ENCODE measurements around the gene MPEG1.

The MPEG1 gene

GRCh38 chr11:59184691-59185339, 27.9 kb downstream of the MPEG1 start:
- Histone ChIP-seq H3K27ac (ENCODE audit: low read depth, low read length) (no peak overlapping the region), H3K36me3 (ENCODE audit: control insufficient read depth, insufficient read depth, low read length) (peaks cover 11% of the 10 kb centered on the region), H3K27me3 (ENCODE audit: control insufficient read depth, insufficient read depth, low read length) (no peaks in the 10 kb centered on the region), H3K4me3 (ENCODE audit: low read length) (no peak overlapping the region), H3K9ac (ENCODE audit: low read length) (no peak overlapping the region), H3K4me1 (ENCODE audit: control insufficient read depth, insufficient read depth, low read length) (no peaks in the 10 kb centered on the region)

GRCh38 chr11:59183771-59184170, 29.0 kb downstream of the MPEG1 start:
- no peak overlapping the region for H3K9ac ChIP-seq (ENCODE audit: low read length)
- H3K36me3 ChIP-seq (ENCODE audit: control insufficient read depth, insufficient read depth, low read length) = peaks cover 7% of the 10 kb centered on the region
- peak overlapping the region; percentile 10 for H3K4me3 ChIP-seq (ENCODE audit: low read length)

DNA sequence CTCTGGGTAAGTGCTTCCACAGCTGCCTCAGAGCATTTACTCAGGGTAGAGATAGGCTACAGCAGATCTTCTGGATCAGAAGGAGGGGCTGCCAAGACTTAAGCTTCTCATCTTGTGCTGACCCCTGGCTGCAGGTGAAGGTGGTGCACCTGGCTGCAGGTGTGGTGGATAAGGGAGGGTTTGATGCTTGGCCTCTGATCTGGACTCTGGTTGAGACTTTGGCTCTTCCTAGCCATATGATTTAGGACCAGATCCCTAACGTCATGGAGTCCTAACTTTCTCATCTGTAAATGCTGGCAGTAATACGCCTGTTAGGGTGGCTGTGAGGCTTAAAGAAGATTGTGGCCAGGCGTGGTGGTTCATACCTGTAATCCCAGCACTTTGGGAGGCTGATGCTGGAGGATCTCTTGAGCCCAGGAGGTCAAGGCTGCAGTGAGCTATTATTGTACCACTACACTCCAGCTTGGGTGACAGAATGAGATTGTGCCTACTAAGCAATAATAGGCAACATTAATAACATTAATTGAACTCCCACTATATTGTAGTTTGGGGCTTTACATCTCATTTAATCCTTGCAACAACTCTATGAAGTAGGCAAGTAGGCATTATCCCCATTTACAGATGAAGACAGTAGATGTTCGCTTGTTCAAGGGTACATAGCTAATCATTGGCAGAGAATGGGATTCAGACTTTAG, 30.1 kb downstream of the MPEG1 start:
- no peak overlapping the region for H3K27ac ChIP-seq (ENCODE audit: low read depth, low read length)
- H3K36me3 ChIP-seq (ENCODE audit: control insufficient read depth, insufficient read depth, low read length) = peaks cover 6% of the 10 kb centered on the region
- H3K27me3 ChIP-seq (ENCODE audit: control insufficient read depth, insufficient read depth, low read length) = no peaks in the 10 kb centered on the region
- no peaks in the 10 kb centered on the region for H3K4me1 ChIP-seq (ENCODE audit: control insufficient read depth, insufficient read depth, low read length)
- no peak overlapping the region for H3K9ac ChIP-seq (ENCODE audit: low read length)
- H3K4me3 ChIP-seq (ENCODE audit: low read length) = no peak overlapping the region

More at GRCh38 chr11:59183771-59184170, 29.0 kb downstream of the MPEG1 start:
- Histone ChIP-seq H3K27me3 (ENCODE audit: control insufficient read depth, insufficient read depth, low read length) (no peaks in the 10 kb centered on the region), H3K4me1 (ENCODE audit: control insufficient read depth, insufficient read depth, low read length) (no peaks in the 10 kb centered on the region), H3K27ac (ENCODE audit: low read depth, low read length) (no peak overlapping the region)

GRCh38 chr11:59181746-59182456, 30.8 kb downstream of the MPEG1 start:
- Histone ChIP-seq H3K36me3 (ENCODE audit: control insufficient read depth, insufficient read depth, low read length) (peaks cover 6% of the 10 kb centered on the region), H3K4me1 (ENCODE audit: control insufficient read depth, insufficient read depth, low read length) (no peaks in the 10 kb centered on the region), H3K9ac (ENCODE audit: low read length) (no peak overlapping the region), H3K27ac (ENCODE audit: low read depth, low read length) (no peak overlapping the region), H3K27me3 (ENCODE audit: control insufficient read depth, insufficient read depth, low read length) (no peaks in the 10 kb centered on the region), H3K4me3 (ENCODE audit: low read length) (no peak overlapping the region)

GRCh38 chr11:59180907-59181306, 31.8 kb downstream of the MPEG1 start:
- H3K36me3 ChIP-seq (ENCODE audit: control insufficient read depth, insufficient read depth, low read length) = peaks cover 6% of the 10 kb centered on the region
- H3K9ac ChIP-seq (ENCODE audit: low read length) = no peak overlapping the region
- H3K27ac ChIP-seq (ENCODE audit: low read depth, low read length) = no peak overlapping the region
- no peak overlapping the region for H3K4me3 ChIP-seq (ENCODE audit: low read length)
- no peaks in the 10 kb centered on the region for H3K4me1 ChIP-seq (ENCODE audit: control insufficient read depth, insufficient read depth, low read length)
- no peaks in the 10 kb centered on the region for H3K27me3 ChIP-seq (ENCODE audit: control insufficient read depth, insufficient read depth, low read length)

DNA sequence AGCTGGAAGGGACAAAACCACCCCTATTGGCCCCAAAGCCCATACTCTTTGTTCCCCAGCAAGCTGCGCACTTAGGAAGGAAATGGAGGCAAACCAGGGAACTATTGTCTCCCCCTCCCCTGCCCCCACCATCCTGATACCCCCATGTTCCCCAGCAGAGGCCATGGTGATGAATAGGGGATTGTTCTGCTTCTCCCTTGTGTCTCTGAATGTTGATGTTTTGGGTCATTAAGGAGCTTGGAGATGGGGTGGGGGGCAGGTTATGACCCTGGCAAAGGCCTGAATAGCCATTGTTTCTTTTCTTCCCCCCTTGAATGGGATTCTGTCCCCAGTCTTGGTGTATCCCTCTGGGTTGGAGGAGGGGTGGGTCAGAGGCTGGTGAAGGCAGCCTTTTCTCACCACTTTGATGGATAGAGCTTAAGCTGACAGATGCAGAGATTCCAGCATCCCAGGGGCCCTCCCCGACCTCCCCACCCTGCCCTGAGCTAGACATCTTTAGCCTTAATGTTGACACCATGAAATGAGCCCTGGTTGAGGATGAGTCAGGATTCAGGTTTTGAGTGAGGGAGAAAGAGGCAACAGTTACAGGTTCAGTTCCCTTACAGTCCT, 32.5 kb downstream of the MPEG1 start:
- Histone ChIP-seq H3K27me3 (ENCODE audit: control insufficient read depth, insufficient read depth, low read length) (no peaks in the 10 kb centered on the region), H3K36me3 (ENCODE audit: control insufficient read depth, insufficient read depth, low read length) (peaks cover 6% of the 10 kb centered on the region), H3K9ac (ENCODE audit: low read length) (no peak overlapping the region), H3K4me3 (ENCODE audit: low read length) (no peak overlapping the region), H3K4me1 (ENCODE audit: control insufficient read depth, insufficient read depth, low read length) (no peaks in the 10 kb centered on the region), H3K27ac (ENCODE audit: low read depth, low read length) (no peak overlapping the region)

DNA sequence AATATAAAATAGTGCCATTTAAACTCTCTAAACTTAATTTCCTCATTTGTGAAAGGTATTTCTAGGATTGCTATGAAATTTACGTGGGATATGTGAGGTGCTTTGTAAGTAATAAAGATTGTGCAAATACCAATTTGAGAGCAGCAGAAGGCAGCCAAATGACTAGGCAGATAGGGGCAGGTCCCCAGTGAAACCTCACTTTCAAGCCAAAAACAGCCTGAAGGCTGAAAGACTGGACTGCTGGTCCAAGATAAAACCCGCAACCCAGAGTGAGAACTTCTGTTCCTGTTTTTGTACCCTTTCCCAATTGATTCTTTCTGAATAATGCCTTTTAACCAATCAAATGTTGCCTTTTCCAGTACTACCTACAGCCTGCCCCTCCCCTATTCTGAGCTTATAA, 33.6 kb downstream of the MPEG1 start:
- H3K36me3 ChIP-seq (ENCODE audit: control insufficient read depth, insufficient read depth, low read length) = peaks cover 6% of the 10 kb centered on the region
- no peak overlapping the region for H3K27ac ChIP-seq (ENCODE audit: low read depth, low read length)
- no peak overlapping the region for H3K9ac ChIP-seq (ENCODE audit: low read length)
- H3K27me3 ChIP-seq (ENCODE audit: control insufficient read depth, insufficient read depth, low read length) = no peaks in the 10 kb centered on the region
- H3K4me1 ChIP-seq (ENCODE audit: control insufficient read depth, insufficient read depth, low read length) = no peaks in the 10 kb centered on the region
- H3K4me3 ChIP-seq (ENCODE audit: low read length) = no peak overlapping the region

DNA sequence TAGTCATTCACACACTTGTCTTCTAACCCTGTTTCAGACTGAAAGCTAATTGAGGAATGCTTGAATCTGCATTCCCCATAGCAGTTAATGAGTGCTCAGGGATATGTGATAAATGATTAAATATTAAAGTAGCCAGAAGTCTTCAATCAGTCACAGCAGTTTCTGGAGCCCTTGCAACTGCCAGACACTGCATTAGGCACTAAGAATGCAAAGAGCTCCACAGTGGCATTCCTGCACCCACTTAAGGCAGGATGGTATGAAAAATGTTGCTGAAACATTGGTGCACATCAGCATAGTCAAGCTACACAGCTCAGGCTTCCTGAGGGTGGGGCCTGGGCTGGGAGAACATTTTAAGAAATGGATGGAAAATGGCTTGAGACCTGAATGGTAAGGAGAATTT, 34.3 kb downstream of the MPEG1 start:
- Histone ChIP-seq H3K4me1 (ENCODE audit: control insufficient read depth, insufficient read depth, low read length) (no peaks in the 10 kb centered on the region), H3K36me3 (ENCODE audit: control insufficient read depth, insufficient read depth, low read length) (peaks cover 6% of the 10 kb centered on the region), H3K27me3 (ENCODE audit: control insufficient read depth, insufficient read depth, low read length) (no peaks in the 10 kb centered on the region), H3K9ac (ENCODE audit: low read length) (no peak overlapping the region), H3K4me3 (ENCODE audit: low read length) (no peak overlapping the region), H3K27ac (ENCODE audit: low read depth, low read length) (no peak overlapping the region)

GRCh38 chr11:59176330-59176729, 36.4 kb downstream of the MPEG1 start:
- H3K27ac ChIP-seq (ENCODE audit: low read depth, low read length) = no peak overlapping the region
- no peak overlapping the region for H3K9ac ChIP-seq (ENCODE audit: low read length)
- H3K4me1 ChIP-seq (ENCODE audit: control insufficient read depth, insufficient read depth, low read length) = peaks cover 2% of the 10 kb centered on the region

DNA sequence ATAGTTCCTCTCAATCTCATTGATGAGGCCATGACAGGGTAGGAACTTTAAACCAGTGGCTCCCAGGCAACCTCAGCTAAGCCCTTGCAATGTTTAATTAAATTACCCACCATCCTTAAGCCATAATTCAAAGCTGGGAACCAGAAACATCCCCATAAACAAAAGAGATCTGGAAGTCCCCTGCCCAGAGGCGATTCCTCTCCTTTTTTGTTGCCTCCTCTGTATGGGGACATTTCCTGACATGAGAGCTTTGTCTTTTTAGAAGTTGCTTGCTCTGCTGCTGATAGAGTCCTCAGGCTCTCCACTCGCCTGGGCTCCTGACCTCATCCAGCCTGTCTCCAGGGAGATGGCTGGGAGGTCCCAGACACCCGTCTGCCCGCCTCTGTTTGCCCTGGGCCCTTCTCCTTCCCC, 37.6 kb downstream of the MPEG1 start:
- Histone ChIP-seq H3K36me3 (ENCODE audit: control insufficient read depth, insufficient read depth, low read length) (no peaks in the 10 kb centered on the region), H3K27me3 (ENCODE audit: control insufficient read depth, insufficient read depth, low read length) (no peaks in the 10 kb centered on the region), H3K27ac (ENCODE audit: low read depth, low read length) (no peak overlapping the region), H3K4me1 (ENCODE audit: control insufficient read depth, insufficient read depth, low read length) (peaks cover 2% of the 10 kb centered on the region), H3K9ac (ENCODE audit: low read length) (no peak overlapping the region), H3K4me3 (ENCODE audit: low read length) (peak overlapping the region; percentile 84)

More at GRCh38 chr11:59176330-59176729, 36.4 kb downstream of the MPEG1 start:
- no peaks in the 10 kb centered on the region for H3K27me3 ChIP-seq (ENCODE audit: control insufficient read depth, insufficient read depth, low read length)
- no peaks in the 10 kb centered on the region for H3K36me3 ChIP-seq (ENCODE audit: control insufficient read depth, insufficient read depth, low read length)
- H3K4me3 ChIP-seq (ENCODE audit: low read length) = no peak overlapping the region

DNA sequence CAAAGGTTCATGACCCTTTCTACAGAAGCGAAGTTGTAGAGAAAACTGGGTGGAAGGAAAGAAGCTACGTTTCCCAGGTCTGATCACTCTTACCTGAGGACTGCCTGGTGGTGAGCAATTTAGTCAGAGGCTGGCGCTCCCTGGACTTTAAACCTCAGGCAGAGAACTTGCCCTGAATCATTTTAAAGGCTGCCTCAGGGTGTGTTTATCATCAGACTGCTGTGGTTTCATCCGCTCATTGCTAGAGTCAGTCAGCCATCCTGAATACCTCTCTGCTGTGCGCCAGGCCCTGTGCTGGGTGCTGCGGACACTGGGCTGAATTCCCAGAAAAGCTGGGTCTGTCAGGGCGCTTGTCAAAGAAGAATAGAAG, 38.1 kb downstream of the MPEG1 start:
- no peaks in the 10 kb centered on the region for H3K27me3 ChIP-seq (ENCODE audit: control insufficient read depth, insufficient read depth, low read length)
- peaks cover 2% of the 10 kb centered on the region for H3K4me1 ChIP-seq (ENCODE audit: control insufficient read depth, insufficient read depth, low read length)
- no peaks in the 10 kb centered on the region for H3K36me3 ChIP-seq (ENCODE audit: control insufficient read depth, insufficient read depth, low read length)
- peak overlapping the region; percentile 11 for H3K9ac ChIP-seq (ENCODE audit: low read length)
- H3K27ac ChIP-seq (ENCODE audit: low read depth, low read length) = no peak overlapping the region
- H3K4me3 ChIP-seq (ENCODE audit: low read length) = peak overlapping the region; percentile 84

DNA sequence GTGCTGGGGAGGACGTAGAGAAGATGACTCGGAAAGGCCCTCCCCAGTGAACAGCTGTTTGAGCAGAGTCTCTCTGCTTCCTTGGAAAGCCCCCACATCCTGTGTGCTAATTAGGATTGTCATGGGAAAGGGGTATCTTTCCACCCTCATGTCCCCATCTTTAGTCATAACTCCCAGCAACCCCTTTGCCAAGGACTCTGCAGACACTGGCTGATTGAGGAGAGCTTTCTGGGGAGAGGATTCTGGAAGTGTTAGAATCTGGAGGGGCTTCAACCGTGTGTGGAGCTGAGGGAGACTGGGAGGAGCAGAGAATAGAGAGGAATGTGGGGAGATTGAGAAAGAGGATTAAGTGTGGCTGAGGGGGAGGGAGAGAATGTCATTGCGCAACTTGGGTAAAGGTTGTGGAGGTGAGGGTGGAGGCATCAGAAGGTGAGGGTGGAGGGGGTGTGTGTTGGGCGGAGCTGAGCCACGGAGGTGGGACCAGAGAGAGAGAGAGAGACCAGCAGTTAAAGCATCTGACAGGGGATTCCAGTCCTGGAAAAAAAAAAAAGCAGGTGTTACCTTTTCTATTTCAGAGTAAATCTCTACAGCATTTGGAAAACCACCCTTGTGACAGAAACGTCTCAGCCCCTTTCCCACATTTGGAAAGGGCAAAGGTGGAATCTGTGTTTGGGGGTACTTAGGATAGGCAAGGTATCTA, 38.6 kb downstream of the MPEG1 start:
- H3K4me3 ChIP-seq (ENCODE audit: low read length) = peak overlapping the region; percentile 84
- H3K27ac ChIP-seq (ENCODE audit: low read depth, low read length) = no peak overlapping the region
- no peaks in the 10 kb centered on the region for H3K27me3 ChIP-seq (ENCODE audit: control insufficient read depth, insufficient read depth, low read length)
- H3K4me1 ChIP-seq (ENCODE audit: control insufficient read depth, insufficient read depth, low read length) = peaks cover 2% of the 10 kb centered on the region
- H3K36me3 ChIP-seq (ENCODE audit: control insufficient read depth, insufficient read depth, low read length) = no peaks in the 10 kb centered on the region
- peak overlapping the region; percentile 11 for H3K9ac ChIP-seq (ENCODE audit: low read length)

All from rectal smooth muscle tissue (tissue), 1 donor.